GM18951 (cell line): Measurements from ENCODE around the gene PLIN5.
A peak's percentile ranks its signal among the peaks of the same experiment; 100 is the strongest.

Source experiments
- POLR2A ChIP-seq: IDR thresholded peaks from 4 replicates; pipeline ENCODE4 v1.6.1; 2011; ENCODE audit warnings: mild to moderate bottlenecking; ENCODE audit not compliant: insufficient read length, insufficient read depth; ENCODE audit errors: extremely low read depth
- in situ Hi-C: fragments of 300-500 bp; cut with MboI; formaldehyde crosslinking; loops from one replicate; pipeline ENCODE4 v1.12.0; 2022; ENCODE audit warnings: low sequenced_read_pairs, mixed read lengths, inconsistent platforms; ENCODE audit not compliant: unreplicated experiment

The PLIN5 gene

GRCh38 chr19:4477034-4477801 is 57.8 kb downstream of the PLIN5 start:
- no peak for TF ChIP-seq POLR2A
- in situ Hi-C loops = no loop called here

- in situ Hi-C loops = no loop called here
- TF ChIP-seq POLR2A = peak; percentile 28
Observed at GRCh38 chr19:4474514-4475022, 60.5 kb downstream of the PLIN5 start.

- TF ChIP-seq POLR2A = no peak
- in situ Hi-C loops = no loop called here
Observed at GRCh38 chr19:4473763-4474513, 61.1 kb downstream of the PLIN5 start.

GRCh38 chr19:4473011-4473762 is 61.8 kb downstream of the PLIN5 start:
- no peak for TF ChIP-seq POLR2A
- in situ Hi-C loops = no loop called here
